RWPE1 (cell line): Measurements from ENCODE around the gene LRRC4.

Experiments used
- CTCF ChIA-PET: fragments of 350-600 bp; sonication (Branson Sonifier 250); formaldehyde crosslinking; extraction: SDS; loops from one replicate; lab custom pipeline; 2021; lab: Yijun Ruan, JAX
- POLR2A ChIA-PET: fragments of 400-600 bp; formaldehyde crosslinking; extraction: SDS; loops from one replicate; lab custom pipeline; 2020; ENCODE audit warnings: antibody characterized with exemption; ENCODE audit not compliant: low non-redundant PET; lab: Yijun Ruan, JAX
- DNase-seq: peaks from one replicate; pipeline ENCODE4 v3.0.0; 2012; ENCODE audit warnings: low spot score
- H3K27ac ChIP-seq: fragments of 450-650 bp; 2 replicates; pipeline ENCODE4 v1.5.1; 2017
- TF ChIP-seq, protein P1 (sequence below): fragments of 450-650 bp; conservative IDR thresholded peaks from 2 replicates; pipeline ENCODE4 v1.5.1; 2017; ENCODE audit warnings: low read depth, mild to moderate bottlenecking

Gene LRRC4

DNA sequence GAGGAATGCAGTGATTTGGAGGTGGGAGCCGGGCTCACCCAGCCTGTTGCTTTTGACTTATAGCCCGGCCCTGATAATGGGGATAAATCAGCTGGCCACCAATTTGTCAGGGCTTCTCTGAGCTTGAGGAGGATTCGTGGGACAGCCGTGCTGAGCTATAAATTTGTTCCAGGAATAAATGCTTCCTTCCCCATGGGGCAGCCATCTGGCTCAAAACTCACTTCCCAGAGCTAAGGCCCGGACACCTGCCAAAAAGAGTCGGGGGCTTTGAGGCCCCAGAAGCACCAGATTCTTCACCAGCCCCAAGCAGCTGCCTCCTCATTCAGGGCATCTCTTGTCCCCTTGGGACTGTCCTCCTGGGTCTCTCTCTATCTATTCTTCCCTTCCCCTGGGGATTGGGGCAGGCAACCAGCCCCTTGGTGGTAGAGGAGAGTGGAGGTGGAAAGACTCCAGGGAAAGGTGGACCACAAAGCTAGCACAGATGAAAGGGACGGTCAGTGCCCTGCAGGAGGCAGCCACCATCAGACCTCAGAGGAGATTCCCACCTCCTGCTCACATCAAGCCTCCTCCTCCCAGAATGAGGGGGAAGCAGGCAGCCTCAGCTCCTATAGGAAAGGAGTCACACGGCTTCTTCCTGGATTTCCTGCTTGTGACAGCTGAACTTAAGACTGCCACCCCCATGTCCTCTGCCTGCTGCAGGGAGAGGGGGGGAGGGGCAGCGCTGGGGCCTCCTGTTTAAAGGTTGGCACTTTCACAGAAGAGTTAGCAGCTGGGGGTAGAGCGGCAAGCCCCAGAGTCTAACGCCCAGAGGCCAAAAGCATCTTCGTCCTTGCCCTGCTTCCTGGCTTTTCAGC lies 44.2 kb upstream of the LRRC4 start:
- ChIA-PET CTCF (interaction anchor here (0.9 kb wide), 1 partner anchor 60 kb away, joined by 4 read pairs; no protein-coding TSS in a partner anchor), POLR2A (no interaction called here)
- TF ChIP-seq, protein P1, sequence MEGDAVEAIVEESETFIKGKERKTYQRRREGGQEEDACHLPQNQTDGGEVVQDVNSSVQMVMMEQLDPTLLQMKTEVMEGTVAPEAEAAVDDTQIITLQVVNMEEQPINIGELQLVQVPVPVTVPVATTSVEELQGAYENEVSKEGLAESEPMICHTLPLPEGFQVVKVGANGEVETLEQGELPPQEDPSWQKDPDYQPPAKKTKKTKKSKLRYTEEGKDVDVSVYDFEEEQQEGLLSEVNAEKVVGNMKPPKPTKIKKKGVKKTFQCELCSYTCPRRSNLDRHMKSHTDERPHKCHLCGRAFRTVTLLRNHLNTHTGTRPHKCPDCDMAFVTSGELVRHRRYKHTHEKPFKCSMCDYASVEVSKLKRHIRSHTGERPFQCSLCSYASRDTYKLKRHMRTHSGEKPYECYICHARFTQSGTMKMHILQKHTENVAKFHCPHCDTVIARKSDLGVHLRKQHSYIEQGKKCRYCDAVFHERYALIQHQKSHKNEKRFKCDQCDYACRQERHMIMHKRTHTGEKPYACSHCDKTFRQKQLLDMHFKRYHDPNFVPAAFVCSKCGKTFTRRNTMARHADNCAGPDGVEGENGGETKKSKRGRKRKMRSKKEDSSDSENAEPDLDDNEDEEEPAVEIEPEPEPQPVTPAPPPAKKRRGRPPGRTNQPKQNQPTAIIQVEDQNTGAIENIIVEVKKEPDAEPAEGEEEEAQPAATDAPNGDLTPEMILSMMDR: no peak
- DNase-seq: no peak
- no peak overlapping the region for H3K27ac ChIP-seq

DNA sequence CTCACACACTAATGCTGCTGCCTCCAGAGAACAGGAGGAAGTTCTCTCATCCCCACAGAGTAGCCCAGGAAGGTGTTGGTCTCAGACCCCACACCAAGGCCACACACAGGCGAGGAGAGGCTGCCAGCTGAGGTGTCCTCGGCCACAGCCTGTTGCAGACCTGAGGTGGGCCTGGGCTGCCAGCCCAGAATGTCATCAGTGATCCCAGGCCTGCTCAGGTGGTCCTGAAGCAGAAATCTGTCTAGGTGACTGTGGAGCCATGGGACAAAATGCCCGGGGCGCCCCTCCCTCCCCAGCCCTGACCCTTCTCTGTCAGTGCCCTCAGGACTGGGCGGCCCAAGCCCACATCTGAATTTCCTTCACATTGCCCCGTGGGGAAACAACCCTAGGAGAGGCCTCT lies 43.5 kb upstream of the LRRC4 start:
- no peak overlapping the region for H3K27ac ChIP-seq
- no peak for DNase-seq
- TF ChIP-seq, protein P1: no peak
- ChIA-PET POLR2A (no interaction called here), CTCF (no interaction called here)

DNA sequence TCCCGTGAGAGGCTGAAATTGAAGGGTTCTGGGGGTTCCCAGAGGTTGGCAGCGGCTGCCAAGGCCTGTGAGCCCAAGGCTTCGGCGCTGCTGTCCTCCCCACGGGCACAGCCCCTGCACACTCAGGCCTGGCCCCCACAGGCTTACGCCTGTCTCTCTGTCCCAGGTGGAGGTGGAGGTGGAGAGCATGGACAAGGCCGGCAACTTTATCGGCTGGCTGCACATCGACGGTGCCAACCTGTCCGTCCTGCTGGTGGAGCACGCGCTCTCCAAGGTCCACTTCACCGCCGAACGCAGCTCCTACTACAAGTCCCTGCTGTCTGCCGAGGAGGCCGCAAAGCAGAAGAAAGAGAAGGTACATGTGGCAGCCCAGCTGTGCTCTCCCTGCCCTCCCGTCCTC lies 43.1 kb upstream of the LRRC4 start:
- ChIA-PET POLR2A (no interaction called here), CTCF (no interaction called here)
- no peak for DNase-seq
- TF ChIP-seq, protein P1: no peak
- H3K27ac ChIP-seq: no peak overlapping the region

DNA sequence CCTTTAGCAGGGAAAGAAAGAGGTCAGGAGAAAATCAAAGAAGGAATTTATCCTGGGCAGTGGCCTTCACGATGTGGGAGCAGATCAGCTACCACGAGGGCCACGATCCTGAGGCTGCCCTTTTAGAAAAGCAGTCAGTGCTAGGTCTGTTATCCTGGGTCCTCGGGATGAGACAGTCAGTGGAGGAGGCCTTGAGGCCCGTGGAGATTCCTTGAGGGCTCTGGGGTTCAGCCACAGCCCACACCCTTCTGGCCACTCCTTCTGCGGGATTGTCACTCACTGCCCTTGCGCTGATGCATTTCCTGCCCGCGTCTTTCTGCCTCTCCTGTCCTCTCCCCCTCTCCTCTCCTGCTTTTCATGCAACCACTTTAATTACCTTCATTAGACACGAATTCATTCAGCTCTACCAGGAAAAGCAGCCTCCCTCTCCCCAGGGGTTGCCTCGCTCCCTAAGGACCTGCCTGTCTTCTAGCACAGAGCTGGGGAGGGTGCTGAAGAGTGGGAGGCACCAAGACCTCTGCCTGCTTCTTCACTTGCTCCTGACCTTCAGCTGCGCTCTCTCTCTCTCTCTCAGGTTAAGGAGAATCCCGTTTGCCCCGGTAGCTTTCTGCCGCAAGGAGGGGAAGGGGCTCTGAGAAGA lies 42.6 kb upstream of the LRRC4 start:
- POLR2A ChIA-PET: no interaction called here
- no peak for DNase-seq
- CTCF ChIA-PET: no interaction called here
- no peak overlapping the region for H3K27ac ChIP-seq
- TF ChIP-seq, protein P1: no peak

DNA sequence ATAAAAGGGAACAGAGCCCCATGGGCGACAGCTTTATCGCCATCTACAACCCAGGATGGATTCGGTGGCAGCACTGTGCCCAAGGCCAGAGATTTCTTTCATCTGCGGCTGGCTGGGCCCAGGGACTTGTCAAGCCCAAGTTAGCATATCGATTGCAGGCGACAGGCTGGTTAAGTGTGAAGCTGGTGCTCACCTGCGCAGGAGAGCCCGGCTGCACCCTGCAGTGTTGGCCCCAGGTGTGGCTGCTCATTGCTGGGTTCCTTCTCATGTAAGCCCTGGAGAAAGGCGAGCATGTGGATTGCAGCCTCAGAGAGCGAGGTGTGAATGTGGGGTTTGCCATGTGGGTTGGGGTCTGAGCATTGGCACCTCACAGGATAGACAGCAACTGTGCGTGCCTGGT lies 40.6 kb upstream of the LRRC4 start:
- TF ChIP-seq, protein P1: no peak
- POLR2A ChIA-PET: no interaction called here
- DNase-seq: no peak
- no peak overlapping the region; the same call in 1 of the 2 replicates for H3K27ac ChIP-seq
- CTCF ChIA-PET: no interaction called here

DNA sequence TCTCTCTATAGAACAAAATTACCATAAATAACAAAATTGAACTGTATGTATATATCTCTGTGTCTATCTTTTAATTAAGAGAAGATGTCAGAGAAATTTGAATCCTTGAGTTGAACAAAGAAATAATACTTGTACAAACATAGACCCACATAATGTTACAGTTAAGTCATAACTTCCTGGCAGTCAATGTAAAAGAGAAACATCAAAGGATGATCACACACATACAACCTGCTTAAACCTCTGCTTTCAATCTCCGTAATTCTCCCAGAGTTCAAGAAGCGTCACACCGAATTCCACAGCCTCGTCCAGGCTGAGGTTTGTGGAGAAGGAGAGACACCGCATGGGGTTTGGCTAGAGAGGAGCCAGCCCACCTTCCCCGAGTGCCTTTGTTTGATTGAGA lies 40.1 kb upstream of the LRRC4 start:
- ChIA-PET CTCF (no interaction called here), POLR2A (no interaction called here)
- TF ChIP-seq, protein P1: no peak

More for the DNA sequence above, 40.1 kb upstream of the LRRC4 start:
- H3K27ac ChIP-seq: no peak overlapping the region
- no peak for DNase-seq
